Measurements from ENCODE around the gene C2CD3.

The C2CD3 gene

GRCh38 chr11:74020539-74020938, 150.3 kb downstream of the C2CD3 start:
- no peak for DNase-seq (ENCODE audit: low spot score)

GRCh38 chr11:74019860-74020259, 150.9 kb downstream of the C2CD3 start:
- no peak for DNase-seq (ENCODE audit: low spot score)

- no peak for DNase-seq (ENCODE audit: low spot score)
Observed at GRCh38 chr11:74019104-74019738, 151.6 kb downstream of the C2CD3 start.

GRCh38 chr11:74018331-74019005, 152.3 kb downstream of the C2CD3 start:
- no peak for DNase-seq (ENCODE audit: low spot score)

- no peak for DNase-seq (ENCODE audit: low spot score)
Observed at GRCh38 chr11:74017631-74018030, 153.2 kb downstream of the C2CD3 start.

- DNase-seq (ENCODE audit: low spot score), result no peak
Observed at GRCh38 chr11:74015919-74016684, 154.7 kb downstream of the C2CD3 start.

- DNase-seq (ENCODE audit: low spot score), result no peak
Observed at GRCh38 chr11:74014880-74015279, 155.9 kb downstream of the C2CD3 start.

- no peak for DNase-seq (ENCODE audit: low spot score)
Observed at GRCh38 chr11:74013141-74013540, 157.7 kb downstream of the C2CD3 start.

- no peak for DNase-seq (ENCODE audit: low spot score)
Observed at GRCh38 chr11:74012074-74012809, 158.6 kb downstream of the C2CD3 start.

- DNase-seq (ENCODE audit: low spot score), result no peak
Observed at GRCh38 chr11:74011360-74012073, 159.3 kb downstream of the C2CD3 start.

GRCh38 chr11:74010306-74011300, 160.2 kb downstream of the C2CD3 start:
- no peak for DNase-seq (ENCODE audit: low spot score)

- no peak for DNase-seq (ENCODE audit: low spot score)
Observed at GRCh38 chr11:74009675-74010305, 161.0 kb downstream of the C2CD3 start.

- no peak for DNase-seq (ENCODE audit: low spot score)
Observed at GRCh38 chr11:74009230-74009547, 161.6 kb downstream of the C2CD3 start.

GRCh38 chr11:74008373-74009229, 162.2 kb downstream of the C2CD3 start, which contains the start of gene UCP3:
Gene UCP3, minus strand, starts transcription at chr11:74009085. Its CDS starts 2,043 bp downstream, at chr11:74007042.
- no peak for DNase-seq (ENCODE audit: low spot score)

- DNase-seq (ENCODE audit: low spot score), result no peak
Observed at GRCh38 chr11:74007691-74008372, 163.0 kb downstream of the C2CD3 start.

- no peak for DNase-seq (ENCODE audit: low spot score)
Observed at GRCh38 chr11:74006743-74007304, 164.0 kb downstream of the C2CD3 start.

GRCh38 chr11:74005721-74006517, 164.9 kb downstream of the C2CD3 start:
- no peak for DNase-seq (ENCODE audit: low spot score)
